Body of pancreas (tissue), 4 donors: Measurements from ENCODE around the gene ZEB2.

ENCODE experiments used
- CTCF ChIP-seq, 7 experiments: fragments of 450-650 bp in 4 of 7; fragments of 200-600 bp in 3 of 7; sonication (generic) in 3 of 7; IDR thresholded peaks; one replicate each; pipeline ENCODE4 v1.5.1; 2016 to 2019; ENCODE audit warnings: antibody characterized with exemption in 7 of 7
- POLR2A ChIP-seq, 3 donors: fragments of 450-650 bp; IDR thresholded peaks; one replicate each; pipeline ENCODE4 v1.6.1; 2016; ENCODE audit warnings: antibody characterized with exemption in 3 of 3, mild to moderate bottlenecking in 2 of 3

DNA sequence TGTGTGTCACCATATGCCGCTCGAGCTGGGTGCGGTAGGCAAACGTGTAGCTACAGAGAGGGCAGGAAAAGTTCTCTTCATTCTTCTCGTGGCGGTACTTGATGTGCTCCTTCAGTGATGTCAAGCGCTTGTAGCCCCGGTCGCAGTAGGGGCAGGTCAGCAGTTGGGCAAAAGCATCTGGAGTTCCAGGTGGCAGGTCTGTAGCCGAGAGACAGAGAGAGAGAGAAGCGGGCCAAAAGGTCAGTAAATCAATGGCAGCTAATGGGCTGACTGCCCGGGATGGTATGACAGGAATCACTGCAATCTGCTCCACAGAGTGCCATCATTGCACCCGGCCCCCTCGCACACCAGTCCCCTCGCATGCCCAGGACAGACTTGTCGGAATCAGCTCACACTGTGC lies 116.0 kb downstream of the ZEB2 start:
- TF ChIP-seq POLR2A (IDR thresholded peaks at IDR 0.05) (no peak), CTCF (IDR thresholded peaks at IDR 0.05) (no peak)
